ENCODE measurements around the gene PRKG1.

Gene PRKG1

GRCh38 chr10:51075873-51076229, 1.6 kb downstream of the PRKG1 start:
- TF ChIP-seq CTCF (IDR thresholded peaks at IDR 0.05; ENCODE audit: borderline replicate concordance, insufficient read depth, low read depth, low read length): no peak
- H3K4me3 ChIP-seq (ENCODE audit: low read depth, low read length): no peak overlapping the region

GRCh38 chr10:51076299-51076841, 2.1 kb downstream of the PRKG1 start:
- H3K4me3 ChIP-seq (ENCODE audit: low read depth, low read length): no peak overlapping the region
- TF ChIP-seq CTCF (IDR thresholded peaks at IDR 0.05; ENCODE audit: borderline replicate concordance, insufficient read depth, low read depth, low read length): no peak

GRCh38 chr10:51077074-51077473, 2.8 kb downstream of the PRKG1 start:
- TF ChIP-seq CTCF (IDR thresholded peaks at IDR 0.05; ENCODE audit: borderline replicate concordance, insufficient read depth, low read depth, low read length): no peak
- no peak overlapping the region for H3K4me3 ChIP-seq (ENCODE audit: low read depth, low read length)

GRCh38 chr10:51077507-51077906, 3.2 kb downstream of the PRKG1 start:
- no peak for TF ChIP-seq CTCF (IDR thresholded peaks at IDR 0.05; ENCODE audit: borderline replicate concordance, insufficient read depth, low read depth, low read length)
- H3K4me3 ChIP-seq (ENCODE audit: low read depth, low read length): no peak overlapping the region

- no peak for TF ChIP-seq CTCF (IDR thresholded peaks at IDR 0.05; ENCODE audit: borderline replicate concordance, insufficient read depth, low read depth, low read length)
- H3K4me3 ChIP-seq (ENCODE audit: low read depth, low read length): no peak overlapping the region
Observed at GRCh38 chr10:51079331-51079730, 5.0 kb downstream of the PRKG1 start.

- H3K4me3 ChIP-seq (ENCODE audit: low read depth, low read length): no peak overlapping the region
- no peak for TF ChIP-seq CTCF (IDR thresholded peaks at IDR 0.05; ENCODE audit: borderline replicate concordance, insufficient read depth, low read depth, low read length)
Observed at GRCh38 chr10:51079766-51080165, 5.5 kb downstream of the PRKG1 start.

- TF ChIP-seq CTCF (IDR thresholded peaks at IDR 0.05; ENCODE audit: borderline replicate concordance, insufficient read depth, low read depth, low read length): no peak
Observed at GRCh38 chr10:51080311-51081006, 6.2 kb downstream of the PRKG1 start.

More at GRCh38 chr10:51080311-51081006, 6.2 kb downstream of the PRKG1 start:
- H3K4me3 ChIP-seq (ENCODE audit: low read depth, low read length): no peak overlapping the region
